Calu3 (cell line): ENCODE data around the gene GSDMA. TPM values are rescaled to one million over a fixed set of nuclear protein-coding genes. Genes with fewer than 3 reads are reported as not detected.

Source experiments
- BruUV-seq: library from RNA; stranded (reverse); fragments of 400-500 nt; replicated peaks from 2 replicates; lab custom pipeline; 2021; lab: Mats Ljungman, UMichigan
- CTCF ChIA-PET: fragments of 300-600 bp; sonication (Branson Sonifier 250); formaldehyde crosslinking; loops from one replicate; lab custom pipeline; 2022; ENCODE audit warnings: antibody characterized with exemption; lab: Charles Lee
- DNase-seq: peaks from one replicate; pipeline ENCODE4 v3.0.0; 2022
- H3K27ac Mint-ChIP-seq: one replicate; pipeline ENCODE4 v1.8.0; 2022; ENCODE audit warnings: mixed read lengths; ENCODE audit not compliant: unreplicated experiment
- H3K27me3 Mint-ChIP-seq: one replicate; pipeline ENCODE4 v1.8.0; 2022; ENCODE audit warnings: mixed read lengths; ENCODE audit not compliant: unreplicated experiment
- H3K36me3 Mint-ChIP-seq: one replicate; pipeline ENCODE4 v1.8.0; 2022; ENCODE audit warnings: mild to moderate bottlenecking, moderate library complexity, mixed read lengths; ENCODE audit not compliant: insufficient read depth, unreplicated experiment
- H3K4me1 Mint-ChIP-seq: one replicate; pipeline ENCODE4 v1.8.0; 2022; ENCODE audit warnings: mild to moderate bottlenecking, low read depth, mixed read lengths; ENCODE audit not compliant: unreplicated experiment
- H3K4me3 Mint-ChIP-seq: one replicate; pipeline ENCODE4 v1.8.0; 2022; ENCODE audit warnings: mild to moderate bottlenecking, low read depth, moderate library complexity, mixed read lengths; ENCODE audit not compliant: unreplicated experiment
- H3K9me3 Mint-ChIP-seq: one replicate; pipeline ENCODE4 v1.8.0; 2022; ENCODE audit warnings: low read depth, mixed read lengths; ENCODE audit not compliant: unreplicated experiment
- intact Hi-C: fragments of 100-400 bp; cut with micrococcal nuclease; formaldehyde crosslinking; loops from one replicate; pipeline ENCODE4 v1.10.0; 2022; ENCODE audit not compliant: unreplicated experiment
- total RNA-seq: library from RNA; stranded (reverse); gene quantifications from 2 replicates; pipeline ENCODE4 v1.2.3, GENCODE V29; 2022
- TF ChIP-seq, protein P1 (sequence below): fragments of 200-600 bp; IDR thresholded peaks from one replicate; pipeline ENCODE4 v1.8.0; 2022; ENCODE audit warnings: antibody characterized with exemption; ENCODE audit not compliant: unreplicated experiment

The GSDMA gene
- total RNA-seq, 1 experiment from 2014 or later: 0.33 TPM

DNA sequence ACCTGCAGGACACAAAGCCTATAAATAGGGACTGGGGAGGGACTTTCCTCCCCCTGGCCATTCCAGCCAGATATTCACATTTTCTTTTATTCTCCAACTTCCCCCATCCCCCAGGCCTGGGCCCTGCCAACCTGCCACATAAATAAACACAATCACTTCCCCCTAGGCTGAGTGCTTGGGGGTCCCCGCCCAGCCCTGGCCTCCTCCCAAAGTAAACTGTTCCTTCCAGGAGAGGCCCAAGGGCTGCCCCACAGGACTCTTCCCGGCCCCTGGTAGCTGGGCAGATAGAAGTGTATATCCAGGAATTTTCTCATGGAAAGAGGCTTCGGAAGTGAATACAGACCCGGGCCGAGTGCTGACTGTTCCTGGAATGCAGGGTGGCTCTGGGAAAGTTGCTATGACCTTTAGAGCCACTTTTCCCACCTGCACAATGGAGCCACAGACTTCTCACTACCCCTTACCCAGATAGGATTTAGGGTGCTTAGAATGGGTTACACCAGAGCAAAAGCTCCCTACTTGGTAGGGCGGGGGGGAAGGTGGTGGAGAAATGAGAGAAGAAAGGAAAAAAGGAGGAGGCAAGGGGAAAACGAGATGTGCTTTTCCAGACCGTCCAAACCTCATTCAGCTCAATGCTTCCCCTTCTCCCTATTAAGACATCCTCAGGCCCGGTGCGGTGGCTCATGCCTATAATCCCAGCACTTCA lies 60.9 kb downstream of the GSDMA start:
- DNase-seq: peak; percentile 95
- H3K4me3 Mint-ChIP-seq: no peak overlapping the region
- H3K9me3 Mint-ChIP-seq: no peaks in the 10 kb centered on the region
- no TSS peak for BruUV-seq
- no peak overlapping the region for H3K27ac Mint-ChIP-seq
- intact Hi-C loops: loop anchor here (1.0 to 2.0 kb wide), 2 partner anchors 9 to 21 kb away; no protein-coding TSS in a partner anchor
- TF ChIP-seq, protein P1, sequence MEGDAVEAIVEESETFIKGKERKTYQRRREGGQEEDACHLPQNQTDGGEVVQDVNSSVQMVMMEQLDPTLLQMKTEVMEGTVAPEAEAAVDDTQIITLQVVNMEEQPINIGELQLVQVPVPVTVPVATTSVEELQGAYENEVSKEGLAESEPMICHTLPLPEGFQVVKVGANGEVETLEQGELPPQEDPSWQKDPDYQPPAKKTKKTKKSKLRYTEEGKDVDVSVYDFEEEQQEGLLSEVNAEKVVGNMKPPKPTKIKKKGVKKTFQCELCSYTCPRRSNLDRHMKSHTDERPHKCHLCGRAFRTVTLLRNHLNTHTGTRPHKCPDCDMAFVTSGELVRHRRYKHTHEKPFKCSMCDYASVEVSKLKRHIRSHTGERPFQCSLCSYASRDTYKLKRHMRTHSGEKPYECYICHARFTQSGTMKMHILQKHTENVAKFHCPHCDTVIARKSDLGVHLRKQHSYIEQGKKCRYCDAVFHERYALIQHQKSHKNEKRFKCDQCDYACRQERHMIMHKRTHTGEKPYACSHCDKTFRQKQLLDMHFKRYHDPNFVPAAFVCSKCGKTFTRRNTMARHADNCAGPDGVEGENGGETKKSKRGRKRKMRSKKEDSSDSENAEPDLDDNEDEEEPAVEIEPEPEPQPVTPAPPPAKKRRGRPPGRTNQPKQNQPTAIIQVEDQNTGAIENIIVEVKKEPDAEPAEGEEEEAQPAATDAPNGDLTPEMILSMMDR: no peak
- CTCF ChIA-PET: interaction anchor here (0.6 to 23.5 kb wide), 20 partner anchors 14 to 426 kb away, joined by 3 to 774 read pairs (median 4); partner anchors contain the start of genes CASC3, CSF3, MED24 and PGAP3
- H3K4me1 Mint-ChIP-seq: peaks cover 43% of the 10 kb centered on the region
- H3K36me3 Mint-ChIP-seq: peaks cover 73% of the 10 kb centered on the region
- H3K27me3 Mint-ChIP-seq: peaks cover 14% of the 10 kb centered on the region

DNA sequence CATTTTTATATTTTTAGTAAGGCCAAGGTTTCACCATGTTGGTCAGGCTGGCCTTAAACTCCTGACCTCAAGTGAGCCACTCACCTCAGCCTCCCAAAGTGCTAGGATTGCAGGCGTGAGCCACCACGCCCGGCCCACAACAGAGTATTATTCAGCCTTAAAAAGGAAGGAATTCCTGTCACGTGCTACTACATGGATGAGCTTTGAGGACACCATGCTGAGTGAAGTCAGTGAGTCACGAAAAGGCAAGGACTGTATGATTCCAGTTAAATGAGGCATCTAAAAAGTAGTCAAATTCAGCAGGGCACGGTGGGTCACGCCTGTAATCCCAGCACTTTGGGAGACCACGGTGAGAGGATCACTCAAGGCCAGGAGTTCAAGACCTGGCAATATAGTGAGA lies 62.1 kb downstream of the GSDMA start:
- no peak for DNase-seq
- Mint-ChIP-seq H3K4me1 (peaks cover 43% of the 10 kb centered on the region), H3K4me3 (no peak overlapping the region), H3K9me3 (no peaks in the 10 kb centered on the region), H3K27me3 (peaks cover 6% of the 10 kb centered on the region), H3K27ac (no peak overlapping the region), H3K36me3 (peaks cover 78% of the 10 kb centered on the region)
- BruUV-seq: no TSS peak
- CTCF ChIA-PET: interaction anchor here (0.6 to 23.5 kb wide), 30 partner anchors 13 to 451 kb away, joined by 3 to 774 read pairs (median 4); partner anchors contain the start of genes CSF3, LRRC3C, MED24 and NR1D1
- TF ChIP-seq, protein P1: no peak
- intact Hi-C loops: no loop called here

DNA sequence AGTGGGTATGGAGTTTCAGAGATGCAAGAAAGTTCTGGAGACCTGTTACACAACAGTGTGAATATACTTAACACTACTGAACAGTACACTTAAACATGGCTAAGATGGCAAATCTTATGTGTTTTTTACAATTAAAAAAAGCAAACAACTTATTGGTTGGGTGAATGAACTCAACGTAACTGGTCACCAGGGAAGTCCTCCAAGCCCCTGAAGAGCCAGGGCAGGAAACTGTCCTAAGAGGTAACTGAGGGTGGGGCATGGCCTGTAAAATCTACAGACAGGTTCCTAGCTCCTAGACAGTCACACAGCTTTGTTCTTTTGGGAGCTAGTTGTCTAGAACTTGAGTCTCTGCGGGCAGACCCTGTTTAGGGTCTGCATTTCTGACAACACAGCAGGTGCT lies 62.8 kb downstream of the GSDMA start:
- Mint-ChIP-seq H3K9me3 (no peaks in the 10 kb centered on the region), H3K27ac (no peak overlapping the region), H3K4me1 (peaks cover 43% of the 10 kb centered on the region), H3K27me3 (no peaks in the 10 kb centered on the region), H3K4me3 (no peak overlapping the region), H3K36me3 (peaks cover 75% of the 10 kb centered on the region)
- TF ChIP-seq, protein P1: no peak
- no peak for DNase-seq
- intact Hi-C loops: no loop called here
- CTCF ChIA-PET: interaction anchor here (0.5 to 23.5 kb wide), 38 partner anchors 12 to 450 kb away, joined by 3 to 774 read pairs (median 4); partner anchors contain the start of genes CSF3, LRRC3C, MED24 and MIEN1
- BruUV-seq: no TSS peak

GRCh38 chr17:40025991-40026815 lies 63.4 kb downstream of the GSDMA start:
- intact Hi-C loops: no loop called here
- Mint-ChIP-seq H3K27me3 (no peaks in the 10 kb centered on the region), H3K27ac (no peak overlapping the region), H3K4me1 (peaks cover 38% of the 10 kb centered on the region), H3K4me3 (no peak overlapping the region), H3K9me3 (no peaks in the 10 kb centered on the region), H3K36me3 (peaks cover 74% of the 10 kb centered on the region)
- CTCF ChIA-PET: interaction anchor here (0.5 to 23.5 kb wide), 51 partner anchors 11 to 468 kb away, joined by 3 to 774 read pairs (median 4); partner anchors contain the start of genes CASC3, CSF3, ERBB2 and LRRC3C
- TF ChIP-seq, protein P1: no peak
- BruUV-seq: no TSS peak
- DNase-seq: peak; percentile 72
